Measurements from ENCODE around the gene SEMA6B.

SEMA6B gene

GRCh38 chr19:4588291-4588761 is 28.8 kb upstream of the SEMA6B start:
- FAIRE-seq: no peak

- FAIRE-seq: no peak
Measured at GRCh38 chr19:4587527-4587926, 28.0 kb upstream of the SEMA6B start.

- FAIRE-seq: no peak
Measured at GRCh38 chr19:4586691-4587090, 27.2 kb upstream of the SEMA6B start.

- FAIRE-seq: no peak
Measured at GRCh38 chr19:4586245-4586644, 26.8 kb upstream of the SEMA6B start.

GRCh38 chr19:4585556-4585955 is 26.1 kb upstream of the SEMA6B start:
- no peak for FAIRE-seq

GRCh38 chr19:4584670-4585460 is 25.4 kb upstream of the SEMA6B start:
- FAIRE-seq: no peak

- no peak for FAIRE-seq
Measured at GRCh38 chr19:4583961-4584669, 24.6 kb upstream of the SEMA6B start.

- FAIRE-seq: no peak
Measured at GRCh38 chr19:4582980-4583842, 23.7 kb upstream of the SEMA6B start.

- no peak for FAIRE-seq
Measured at GRCh38 chr19:4581666-4582553, 22.4 kb upstream of the SEMA6B start.

- no peak for FAIRE-seq
Measured at GRCh38 chr19:4580961-4581665, 21.6 kb upstream of the SEMA6B start.

- FAIRE-seq: no peak
Measured at GRCh38 chr19:4580021-4580901, 20.8 kb upstream of the SEMA6B start.

GRCh38 chr19:4579389-4579788 is 19.9 kb upstream of the SEMA6B start:
- FAIRE-seq: no peak

GRCh38 chr19:4578552-4579248 is 19.2 kb upstream of the SEMA6B start:
- FAIRE-seq: no peak

- peak; percentile 60 for FAIRE-seq
Measured at GRCh38 chr19:4577020-4577782, 17.7 kb upstream of the SEMA6B start.

- no peak for FAIRE-seq
Measured at GRCh38 chr19:4576016-4576933, 16.8 kb upstream of the SEMA6B start.

GRCh38 chr19:4575267-4576015 is 16.0 kb upstream of the SEMA6B start:
- FAIRE-seq: no peak

GRCh38 chr19:4573682-4574081 is 14.2 kb upstream of the SEMA6B start:
- FAIRE-seq: no peak
